Neural cell (in vitro differentiated cells): ENCODE data around the gene GMPS. TPM values are rescaled to one million over a fixed set of nuclear protein-coding genes. Genes with fewer than 3 reads are reported as not detected.

Source experiments
- H2AFZ ChIP-seq: fragments of 200-600, 300-800 bp; sonication (generic), shearing (Covaris generic); 2 replicates; pipeline ENCODE4 v1.6.0; 2014; ENCODE audit warnings: low read depth, mild to moderate bottlenecking, antibody characterized with exemption, low read length, moderate library complexity
- H3F3A ChIP-seq: fragments of 200-600 bp; shearing (Covaris generic); 2 replicates; pipeline ENCODE4 v1.6.1; 2016; ENCODE audit warnings: mild to moderate bottlenecking, moderate library complexity, mixed read lengths, antibody characterized with exemption, low read length; ENCODE audit not compliant: insufficient read depth, poor library complexity, severe bottlenecking
- H3K27ac ChIP-seq: fragments of 200-600, 300-800 bp; sonication (generic), shearing (Covaris generic); 2 replicates; pipeline ENCODE4 v1.5.1; 2014; ENCODE audit warnings: mild to moderate bottlenecking, low read length, moderate library complexity
- H3K27me3 ChIP-seq: fragments of 300-800, 200-600 bp; sonication (generic), shearing (Covaris generic); 2 replicates; pipeline ENCODE4 v1.6.0; 2014; ENCODE audit warnings: mild to moderate bottlenecking, low read depth, low read length, moderate library complexity; ENCODE audit not compliant: insufficient read depth
- H3K36me3 ChIP-seq: fragments of 300-800, 200-600 bp; sonication (generic), shearing (Covaris generic); 2 replicates; pipeline ENCODE4 v1.5.1; 2014; ENCODE audit warnings: mild to moderate bottlenecking, antibody characterized with exemption, low read length, moderate library complexity; ENCODE audit not compliant: insufficient read depth
- H3K4me2 ChIP-seq: fragments of 300-800, 200-600 bp; sonication (generic), shearing (Covaris generic); 2 replicates; pipeline ENCODE4 v1.6.0; 2014; ENCODE audit warnings: mild to moderate bottlenecking, low read length
- H3K4me3 ChIP-seq: fragments of 300-800, 200-600 bp; sonication (generic), shearing (Covaris generic); 2 replicates; pipeline ENCODE4 v1.5.1; 2014; ENCODE audit warnings: mild to moderate bottlenecking, low read length, moderate library complexity
- H3K79me2 ChIP-seq: fragments of 200-600 bp; shearing (Covaris generic); replicated peaks from 2 replicates; pipeline ENCODE4 v1.6.0; 2014; ENCODE audit warnings: mild to moderate bottlenecking, low read length, moderate library complexity; ENCODE audit not compliant: insufficient read depth
- H3K9ac ChIP-seq: fragments of 300-800, 200-600 bp; sonication (generic), shearing (Covaris generic); 2 replicates; pipeline ENCODE4 v1.6.1; 2016; ENCODE audit warnings: mild to moderate bottlenecking, low read length, mixed read lengths
- H3K9me2 ChIP-seq: fragments of 200-600 bp; shearing (Covaris generic); 2 replicates; pipeline ENCODE4 v1.6.1; 2016; ENCODE audit warnings: mild to moderate bottlenecking, low read length, mixed read lengths; ENCODE audit not compliant: insufficient read depth
- H3K9me3 ChIP-seq: fragments of 200-600, 300-800 bp; sonication (generic), shearing (Covaris generic); 2 replicates; pipeline ENCODE4 v1.6.1; 2016; ENCODE audit warnings: mild to moderate bottlenecking, mixed run types, low read length, moderate library complexity, mixed read lengths
- H4K20me1 ChIP-seq: fragments of 200-600 bp; shearing (Covaris generic); 2 replicates; pipeline ENCODE4 v1.6.1; 2016; ENCODE audit warnings: mild to moderate bottlenecking, mixed run types; ENCODE audit not compliant: insufficient read depth
- EP300 ChIP-seq: fragments of 450-650 bp; conservative IDR thresholded peaks from 2 replicates; pipeline ENCODE4 v1.6.1; 2014; ENCODE audit warnings: antibody characterized with exemption, mild to moderate bottlenecking, moderate library complexity; ENCODE audit not compliant: poor library complexity, severe bottlenecking
- EZH2 ChIP-seq: fragments of 200-600, 300-800 bp; shearing (Covaris generic), sonication (generic); IDR thresholded peaks from 2 replicates; pipeline ENCODE4 v1.6.1; 2014; ENCODE audit warnings: antibody characterized with exemption, low read length, borderline replicate concordance, mild to moderate bottlenecking; ENCODE audit not compliant: insufficient read depth, poor library complexity, severe bottlenecking
- MXI1 ChIP-seq: fragments of 450-650 bp; conservative IDR thresholded peaks from 2 replicates; pipeline ENCODE4 v1.6.1; 2014; ENCODE audit warnings: antibody characterized with exemption, mild to moderate bottlenecking; ENCODE audit not compliant: poor library complexity, severe bottlenecking
- POLR2AphosphoS5 ChIP-seq: IDR thresholded peaks from 2 replicates; pipeline ENCODE4 v1.6.1; 2012
- RAD21 ChIP-seq: fragments of 450-650 bp; conservative IDR thresholded peaks from 2 replicates; pipeline ENCODE4 v1.6.1; 2014; ENCODE audit warnings: antibody characterized with exemption, mild to moderate bottlenecking, moderate library complexity
- REST ChIP-seq: IDR thresholded peaks from 2 replicates; pipeline ENCODE4 v1.6.1; 2012; ENCODE audit warnings: borderline replicate concordance
- SMC3 ChIP-seq: fragments of 450-650 bp; conservative IDR thresholded peaks from 2 replicates; pipeline ENCODE4 v1.6.1; 2014; ENCODE audit warnings: antibody characterized with exemption, mild to moderate bottlenecking, moderate library complexity; ENCODE audit not compliant: poor library complexity
- TAF1 ChIP-seq: IDR thresholded peaks from 2 replicates; pipeline ENCODE4 v1.6.1; 2012; ENCODE audit warnings: low read depth
- polyA plus RNA-seq: library from polyadenylated mRNA; depleted of rRNA; stranded (reverse); fragments of >200 nt; gene quantifications from 2 replicates; pipeline ENCODE4 v1.2.3, GENCODE V29; 2014
- TF ChIP-seq, protein P1 (sequence below): fragments of 450-650 bp; IDR thresholded peaks from 2 replicates; pipeline ENCODE4 v1.5.1; 2014; ENCODE audit warnings: antibody characterized with exemption, mild to moderate bottlenecking, moderate library complexity; ENCODE audit not compliant: poor library complexity, severe bottlenecking

GMPS gene
- polyA plus RNA-seq, 1 donor from 2014 or later, result 23.7 TPM

GRCh38 chr3:155934230-155934629 is 63.8 kb downstream of the GMPS start:
- Histone ChIP-seq H3F3A (no peaks in the 10 kb centered on the region), H3K4me2 (no peak overlapping the region), H3K9ac (no peak overlapping the region), H3K27ac (no peak overlapping the region), H3K36me3 (peaks cover 5% of the 10 kb centered on the region), H3K79me2 (no peaks in the 10 kb centered on the region), H4K20me1 (no peaks in the 10 kb centered on the region), H3K4me3 (no peak overlapping the region), H3K27me3 (no peaks in the 10 kb centered on the region), H3K9me2 (no peaks in the 10 kb centered on the region), H2AFZ (no peak overlapping the region), H3K9me3 (no peaks in the 10 kb centered on the region)
- TF ChIP-seq EZH2 (no peak), TAF1 (no peak), REST (no peak), MXI1 (no peak), EP300 (no peak), RAD21 (no peak), POLR2AphosphoS5 (no peak), SMC3 (no peak)
- TF ChIP-seq, protein P1, sequence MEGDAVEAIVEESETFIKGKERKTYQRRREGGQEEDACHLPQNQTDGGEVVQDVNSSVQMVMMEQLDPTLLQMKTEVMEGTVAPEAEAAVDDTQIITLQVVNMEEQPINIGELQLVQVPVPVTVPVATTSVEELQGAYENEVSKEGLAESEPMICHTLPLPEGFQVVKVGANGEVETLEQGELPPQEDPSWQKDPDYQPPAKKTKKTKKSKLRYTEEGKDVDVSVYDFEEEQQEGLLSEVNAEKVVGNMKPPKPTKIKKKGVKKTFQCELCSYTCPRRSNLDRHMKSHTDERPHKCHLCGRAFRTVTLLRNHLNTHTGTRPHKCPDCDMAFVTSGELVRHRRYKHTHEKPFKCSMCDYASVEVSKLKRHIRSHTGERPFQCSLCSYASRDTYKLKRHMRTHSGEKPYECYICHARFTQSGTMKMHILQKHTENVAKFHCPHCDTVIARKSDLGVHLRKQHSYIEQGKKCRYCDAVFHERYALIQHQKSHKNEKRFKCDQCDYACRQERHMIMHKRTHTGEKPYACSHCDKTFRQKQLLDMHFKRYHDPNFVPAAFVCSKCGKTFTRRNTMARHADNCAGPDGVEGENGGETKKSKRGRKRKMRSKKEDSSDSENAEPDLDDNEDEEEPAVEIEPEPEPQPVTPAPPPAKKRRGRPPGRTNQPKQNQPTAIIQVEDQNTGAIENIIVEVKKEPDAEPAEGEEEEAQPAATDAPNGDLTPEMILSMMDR, result no peak

- Histone ChIP-seq H3K36me3 (peaks cover 5% of the 10 kb centered on the region), H2AFZ (no peak overlapping the region), H3K27me3 (no peaks in the 10 kb centered on the region), H3K9me3 (no peaks in the 10 kb centered on the region), H3K27ac (no peak overlapping the region), H3K4me3 (no peak overlapping the region), H3K4me2 (no peak overlapping the region), H3F3A (no peaks in the 10 kb centered on the region), H3K9ac (no peak overlapping the region), H4K20me1 (no peaks in the 10 kb centered on the region), H3K79me2 (no peaks in the 10 kb centered on the region), H3K9me2 (no peaks in the 10 kb centered on the region)
- no peak for TF ChIP-seq EZH2
- no peak for TF ChIP-seq MXI1
- TF ChIP-seq RAD21, result no peak
- TF ChIP-seq POLR2AphosphoS5, result no peak
- TF ChIP-seq TAF1, result no peak
- TF ChIP-seq EP300, result no peak
- TF ChIP-seq REST, result no peak
- TF ChIP-seq, protein P1, result no peak
- TF ChIP-seq SMC3, result no peak
These were observed 68.0 kb downstream of the GMPS start for GRCh38 chr3:155938409-155938808.
